ENCODE data around the gene TRAPPC14.

TRAPPC14 gene

GRCh38 chr7:100127866-100128636 is 30.5 kb downstream of the TRAPPC14 start:
- Histone ChIP-seq H3K36me3 (peaks cover 0 to 10% (median 3%) of the 10 kb centered on the region in 11 experiments; a peak in 7 of 22 replicates), H3K27ac (peak overlapping the region; percentile 77 to 94 (median 87)), H3K4me1 (peaks cover 35 to 69% (median 54%) of the 10 kb centered on the region in 10 experiments), H3K9me3 (replicated peaks in 1 of 11) (no peaks in the 10 kb centered on the region), H3K4me3 (peak overlapping the region; percentile 66 to 91 (median 80)), H3K27me3 (peaks cover 4 to 26% (median 20%) of the 10 kb centered on the region in 11 experiments; a peak in 12 of 22 replicates), H4K20me1 (no peaks in the 10 kb centered on the region), H3K9ac (peak overlapping the region; percentile 83 to 91 (median 86)), H3K4me2 (peak overlapping the region; percentile 89 to 100 (median 99))
- no peak for TF ChIP-seq Cebpa-rat (IDR thresholded peaks at IDR 0.05)

GRCh38 chr7:100126931-100127865 is 31.3 kb downstream of the TRAPPC14 start, which contains the start of gene MBLAC1:
TSS of gene MBLAC1 (plus strand) at chr7:100126967. CDS start at chr7:100127396, 429 bp downstream.
- Histone ChIP-seq H3K9ac (peak within 1 kb of the TSS; percentile 83 to 91 (median 86)), H3K27ac (peak within 1 kb of the TSS; percentile 77 to 94 (median 87)), H3K36me3 (peaks cover 0 to 18% (median 6%) of the 10 kb centered on the region in 11 experiments; a peak in 10 of 22 replicates), H3K27me3 (peaks cover 4 to 26% (median 20%) of the 10 kb centered on the region in 11 experiments; a peak in 12 of 22 replicates), H3K9me3 (replicated peaks in 1 of 11) (no peaks in the 10 kb centered on the region), H4K20me1 (no peaks in the 10 kb centered on the region), H3K4me1 (peaks cover 43 to 61% (median 50%) of the 10 kb centered on the region in 10 experiments), H3K4me3 (peak within 1 kb of the TSS; percentile 66 to 91 (median 80)), H3K4me2 (peak within 1 kb of the TSS; percentile 89 to 100 (median 99))
- no peak for TF ChIP-seq Cebpa-rat (IDR thresholded peaks at IDR 0.05)

- Histone ChIP-seq H3K36me3 (peaks cover 0 to 18% (median 6%) of the 10 kb centered on the region in 11 experiments; a peak in 10 of 22 replicates), H3K27ac (peak overlapping the region; percentile 77 to 94 (median 87)), H4K20me1 (no peaks in the 10 kb centered on the region), H3K4me1 (peaks cover 40 to 57% (median 50%) of the 10 kb centered on the region in 10 experiments), H3K27me3 (peaks cover 4 to 26% (median 20%) of the 10 kb centered on the region in 11 experiments; a peak in 12 of 22 replicates), H3K9me3 (replicated peaks in 1 of 11) (no peaks in the 10 kb centered on the region), H3K4me3 (peak overlapping the region; percentile 66 to 91 (median 80)), H3K9ac (peak overlapping the region; percentile 83 to 91 (median 86)), H3K4me2 (peak overlapping the region; percentile 89 to 100 (median 99))
- no peak for TF ChIP-seq Cebpa-rat (IDR thresholded peaks at IDR 0.05)
These were observed 32.1 kb downstream of the TRAPPC14 start for GRCh38 chr7:100126239-100126930.

GRCh38 chr7:100124301-100125230 is 34.0 kb downstream of the TRAPPC14 start:
- Histone ChIP-seq H3K27me3 (peaks cover 4 to 24% (median 20%) of the 10 kb centered on the region in 11 experiments; a peak in 12 of 22 replicates), H3K36me3 (peaks cover 0 to 18% (median 6%) of the 10 kb centered on the region in 11 experiments; a peak in 10 of 22 replicates)
- TF ChIP-seq Cebpa-rat (IDR thresholded peaks at IDR 0.05): no peak

GRCh38 chr7:100122568-100122967 is 36.0 kb downstream of the TRAPPC14 start:
- H3K27ac ChIP-seq: no peak overlapping the region
- H3K9ac ChIP-seq: no peak overlapping the region
- H3K4me1 ChIP-seq: peaks cover 42 to 63% (median 52%) of the 10 kb centered on the region in 10 experiments
- no peak for TF ChIP-seq Cebpa-rat (IDR thresholded peaks at IDR 0.05)
- H3K36me3 ChIP-seq: peaks cover 0 to 18% (median 6%) of the 10 kb centered on the region in 11 experiments; a peak in 10 of 22 replicates
- H3K9me3 ChIP-seq (replicated peaks in 1 of 11): no peaks in the 10 kb centered on the region
- H3K4me2 ChIP-seq: no peak overlapping the region
- H3K4me3 ChIP-seq: no peak overlapping the region
- peaks cover 0 to 4% (median 3%) of the 10 kb centered on the region in 11 experiments; a peak in 11 of 22 replicates for H3K27me3 ChIP-seq
- H4K20me1 ChIP-seq: no peaks in the 10 kb centered on the region

More at GRCh38 chr7:100124301-100125230, 34.0 kb downstream of the TRAPPC14 start:
- Histone ChIP-seq H3K9me3 (replicated peaks in 1 of 11) (no peaks in the 10 kb centered on the region), H3K27ac (peak overlapping the region in 3 of 11 experiments; percentile 6 to 26 (median 26); a peak in 5 of 22 replicates), H3K4me1 (peaks cover 46 to 64% (median 57%) of the 10 kb centered on the region in 10 experiments), H3K4me3 (0 out of 20 replicates have a peak overlapping the region, but pooled peaks of 1 of the 10 experiments have one; percentile 17), H4K20me1 (no peaks in the 10 kb centered on the region), H3K4me2 (peak overlapping the region; percentile 33 to 100 (median 99)), H3K9ac (peak overlapping the region in 1 of 11 experiments; percentile 2; a peak in 1 of 22 replicates)

GRCh38 chr7:100122067-100122466 is 36.5 kb downstream of the TRAPPC14 start:
- Histone ChIP-seq H4K20me1 (no peaks in the 10 kb centered on the region), H3K27ac (no peak overlapping the region), H3K4me2 (no peak overlapping the region), H3K27me3 (no peaks in the 10 kb centered on the region), H3K9ac (no peak overlapping the region), H3K36me3 (peaks cover 0 to 18% (median 6%) of the 10 kb centered on the region in 11 experiments; a peak in 10 of 22 replicates), H3K4me1 (peaks cover 42 to 63% (median 50%) of the 10 kb centered on the region in 10 experiments), H3K9me3 (replicated peaks in 1 of 11) (no peaks in the 10 kb centered on the region), H3K4me3 (no peak overlapping the region)
- TF ChIP-seq Cebpa-rat (IDR thresholded peaks at IDR 0.05): no peak

GRCh38 chr7:100120733-100121036 is 37.8 kb downstream of the TRAPPC14 start:
- no peak for TF ChIP-seq Cebpa-rat (IDR thresholded peaks at IDR 0.05)
- no peaks in the 10 kb centered on the region for H3K27me3 ChIP-seq
- H3K9me3 ChIP-seq (replicated peaks in 1 of 11): no peaks in the 10 kb centered on the region
- H3K36me3 ChIP-seq: peaks cover 0 to 27% (median 6%) of the 10 kb centered on the region in 11 experiments; a peak in 11 of 22 replicates
- peak overlapping the region in 10 of 11 experiments; percentile 87 to 96 (median 92); a peak in 14 of 22 replicates for H3K27ac ChIP-seq
- peak overlapping the region; percentile 81 to 91 (median 88) for H3K4me2 ChIP-seq
- H3K9ac ChIP-seq: peak overlapping the region; percentile 77 to 94 (median 89); a peak in 21 of 22 replicates
- H4K20me1 ChIP-seq: no peaks in the 10 kb centered on the region
- H3K4me1 ChIP-seq: peaks cover 35 to 57% (median 41%) of the 10 kb centered on the region in 10 experiments
- peak overlapping the region; percentile 77 to 95 (median 84); a peak in 19 of 20 replicates for H3K4me3 ChIP-seq
